AG10803 (cell line): ENCODE results near the gene SH3TC1.

Experiments
- DNase-seq: peaks from one replicate; pipeline ENCODE4 v3.0.0; 2010; ENCODE audit warnings: low read depth
- H3K4me3 ChIP-seq: 2 replicates; pipeline ENCODE4 v1.5.1; 2011; ENCODE audit warnings: mild to moderate bottlenecking, low read length, control low read depth
- TF ChIP-seq, protein P1 (sequence below): conservative IDR thresholded peaks from 2 replicates; pipeline ENCODE4 v1.5.1; 2011; ENCODE audit warnings: mild to moderate bottlenecking, low read length, control low read depth, inconsistent platforms

Gene SH3TC1

DNA sequence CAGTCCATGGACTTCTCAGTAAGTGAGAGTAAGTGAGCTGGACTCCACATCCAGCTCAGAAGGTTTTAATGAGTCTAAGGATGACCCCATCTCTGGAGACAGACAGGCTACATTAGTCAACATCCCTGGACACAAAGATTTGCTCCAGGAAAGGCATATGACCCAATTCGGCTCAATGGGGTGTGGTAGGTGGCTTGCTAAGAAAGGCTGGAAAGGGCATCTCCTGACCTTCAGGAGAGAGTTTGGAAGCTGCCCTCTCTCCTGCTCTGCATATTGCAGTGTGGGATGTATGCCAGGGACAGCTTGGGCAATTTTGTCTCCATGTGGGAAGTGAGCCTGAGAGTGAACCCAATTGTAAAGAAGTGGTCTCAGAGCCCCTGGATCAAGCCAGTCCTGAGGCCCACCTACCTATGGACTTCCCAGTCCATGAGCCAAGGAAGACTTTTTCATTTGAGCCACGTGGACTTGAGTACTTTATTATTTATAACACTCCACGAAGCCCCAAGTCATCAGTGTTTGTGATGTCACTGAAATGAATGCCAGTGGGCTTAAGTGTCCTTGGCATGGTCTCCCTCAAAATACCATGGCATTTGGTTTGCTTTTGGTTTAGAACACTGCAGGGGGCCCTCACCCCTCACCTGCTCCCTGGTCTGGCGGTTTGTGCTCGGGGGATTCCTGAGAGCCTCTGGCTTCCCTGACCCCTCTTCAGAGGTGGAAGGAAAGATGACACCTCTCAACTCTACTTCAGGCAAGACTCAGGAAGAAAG lies 30.1 kb upstream of the SH3TC1 start:
- TF ChIP-seq, protein P1, sequence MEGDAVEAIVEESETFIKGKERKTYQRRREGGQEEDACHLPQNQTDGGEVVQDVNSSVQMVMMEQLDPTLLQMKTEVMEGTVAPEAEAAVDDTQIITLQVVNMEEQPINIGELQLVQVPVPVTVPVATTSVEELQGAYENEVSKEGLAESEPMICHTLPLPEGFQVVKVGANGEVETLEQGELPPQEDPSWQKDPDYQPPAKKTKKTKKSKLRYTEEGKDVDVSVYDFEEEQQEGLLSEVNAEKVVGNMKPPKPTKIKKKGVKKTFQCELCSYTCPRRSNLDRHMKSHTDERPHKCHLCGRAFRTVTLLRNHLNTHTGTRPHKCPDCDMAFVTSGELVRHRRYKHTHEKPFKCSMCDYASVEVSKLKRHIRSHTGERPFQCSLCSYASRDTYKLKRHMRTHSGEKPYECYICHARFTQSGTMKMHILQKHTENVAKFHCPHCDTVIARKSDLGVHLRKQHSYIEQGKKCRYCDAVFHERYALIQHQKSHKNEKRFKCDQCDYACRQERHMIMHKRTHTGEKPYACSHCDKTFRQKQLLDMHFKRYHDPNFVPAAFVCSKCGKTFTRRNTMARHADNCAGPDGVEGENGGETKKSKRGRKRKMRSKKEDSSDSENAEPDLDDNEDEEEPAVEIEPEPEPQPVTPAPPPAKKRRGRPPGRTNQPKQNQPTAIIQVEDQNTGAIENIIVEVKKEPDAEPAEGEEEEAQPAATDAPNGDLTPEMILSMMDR: no peak
- no peak for DNase-seq
- H3K4me3 ChIP-seq: no peak overlapping the region

DNA sequence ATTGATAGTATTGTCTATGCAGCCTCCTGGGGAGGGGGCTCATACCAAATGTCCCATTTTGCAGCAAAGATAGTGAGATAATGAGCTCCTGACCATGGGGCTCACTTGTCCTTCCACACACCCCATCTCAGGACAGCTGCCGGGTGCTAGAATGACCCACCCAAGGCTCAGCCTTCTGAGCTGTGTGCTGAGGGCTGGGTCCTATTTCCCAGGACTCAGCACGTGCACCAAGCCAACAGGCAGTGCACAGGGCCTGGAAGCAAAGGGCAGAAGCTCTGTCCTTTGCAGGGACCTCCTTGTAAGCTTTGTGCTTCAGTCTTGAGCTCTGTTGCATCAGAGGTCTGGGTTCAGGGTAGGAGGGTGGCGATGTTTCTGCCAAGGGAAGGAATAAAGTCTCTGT lies 29.3 kb upstream of the SH3TC1 start:
- DNase-seq: no peak
- TF ChIP-seq, protein P1: no peak

DNA sequence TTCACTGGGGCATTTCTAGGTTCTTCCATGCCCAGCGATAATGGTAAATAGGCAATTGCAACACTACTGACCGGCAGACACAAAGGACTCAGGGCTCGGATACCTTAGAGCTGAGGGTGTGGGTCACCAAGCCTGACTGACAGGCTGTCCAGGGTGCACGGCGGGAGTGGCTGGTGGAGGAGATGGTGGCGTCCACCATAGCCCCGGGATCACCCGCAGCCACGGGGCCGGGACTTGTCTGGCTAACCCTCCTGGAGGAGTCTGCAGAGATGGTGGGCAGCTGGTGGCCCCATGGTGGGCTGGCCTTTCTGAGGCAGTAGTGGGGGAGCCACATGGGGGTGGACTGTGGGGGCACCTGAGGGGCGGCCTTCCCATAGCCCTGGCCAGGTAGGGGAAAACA lies 28.7 kb upstream of the SH3TC1 start:
- no peak for DNase-seq
- TF ChIP-seq, protein P1: no peak
- no peak overlapping the region for H3K4me3 ChIP-seq

More for the DNA sequence above, 29.3 kb upstream of the SH3TC1 start:
- H3K4me3 ChIP-seq: no peak overlapping the region

DNA sequence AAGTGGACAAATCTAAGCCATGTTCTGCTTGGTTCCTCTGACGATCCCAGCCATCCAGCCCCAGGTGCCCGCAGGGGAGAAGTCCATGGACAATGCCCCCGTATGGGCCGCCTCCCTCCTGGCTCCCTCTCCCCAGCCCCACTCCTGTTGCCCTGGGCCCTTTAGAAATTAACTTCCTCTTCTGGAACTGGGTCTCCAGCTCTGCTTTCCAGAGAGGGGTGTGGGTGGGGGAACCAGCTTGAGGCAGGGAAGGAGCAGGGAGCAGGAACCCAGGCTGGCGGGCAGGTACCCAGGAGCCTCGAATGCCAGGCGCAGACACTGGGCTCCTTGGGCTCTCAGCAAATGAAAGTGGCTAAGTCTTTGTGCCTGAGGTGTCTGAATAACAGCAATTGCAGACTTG lies 27.8 kb upstream of the SH3TC1 start:
- H3K4me3 ChIP-seq: no peak overlapping the region
- TF ChIP-seq, protein P1: no peak
- DNase-seq: no peak

DNA sequence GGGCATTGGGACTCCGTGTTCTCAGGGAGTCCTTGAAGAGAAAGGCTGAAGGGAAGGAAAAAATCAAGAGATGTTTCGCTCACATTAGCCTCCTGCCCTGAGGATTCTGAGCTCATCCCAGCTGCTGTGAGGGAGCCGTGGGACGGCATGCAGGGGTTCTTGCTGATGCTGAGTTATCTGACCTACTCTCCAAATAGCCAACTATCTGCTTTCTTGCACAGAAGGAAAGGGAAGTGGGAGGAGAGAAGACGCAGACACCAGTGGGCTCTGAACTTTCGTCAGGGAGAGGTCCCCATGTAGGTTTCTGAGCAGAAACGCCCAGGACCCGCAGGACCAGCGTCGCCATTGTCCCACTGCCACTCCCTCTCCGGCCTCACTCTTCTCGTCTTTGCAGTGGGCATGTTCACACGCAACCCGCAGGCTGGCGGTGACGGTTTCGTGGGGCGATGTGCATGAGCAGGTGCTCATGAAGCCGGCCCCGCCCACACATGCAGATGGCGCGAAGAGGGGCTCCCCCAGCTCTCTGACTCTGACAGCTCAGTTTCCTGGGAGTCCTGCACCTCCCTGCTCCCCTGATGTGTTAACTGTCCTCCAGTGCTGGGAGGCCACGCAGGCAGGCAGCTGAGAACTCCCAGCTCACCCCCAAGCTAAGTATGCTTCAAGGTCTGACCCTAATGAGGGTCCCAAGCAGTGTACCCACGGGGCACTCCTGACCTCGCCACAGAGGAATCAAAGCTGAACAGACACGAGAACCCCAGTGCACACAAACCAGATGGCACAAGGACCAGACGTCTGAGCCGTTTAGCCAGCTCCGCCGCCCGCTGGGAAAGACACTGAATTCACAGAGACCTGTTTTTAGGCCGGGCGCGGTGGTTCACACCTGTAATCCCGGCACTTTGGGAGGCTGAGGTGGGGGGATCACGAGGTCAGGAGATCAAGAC lies 26.8 kb upstream of the SH3TC1 start:
- TF ChIP-seq, protein P1: no peak
- no peak overlapping the region for H3K4me3 ChIP-seq
- DNase-seq: no peak

DNA sequence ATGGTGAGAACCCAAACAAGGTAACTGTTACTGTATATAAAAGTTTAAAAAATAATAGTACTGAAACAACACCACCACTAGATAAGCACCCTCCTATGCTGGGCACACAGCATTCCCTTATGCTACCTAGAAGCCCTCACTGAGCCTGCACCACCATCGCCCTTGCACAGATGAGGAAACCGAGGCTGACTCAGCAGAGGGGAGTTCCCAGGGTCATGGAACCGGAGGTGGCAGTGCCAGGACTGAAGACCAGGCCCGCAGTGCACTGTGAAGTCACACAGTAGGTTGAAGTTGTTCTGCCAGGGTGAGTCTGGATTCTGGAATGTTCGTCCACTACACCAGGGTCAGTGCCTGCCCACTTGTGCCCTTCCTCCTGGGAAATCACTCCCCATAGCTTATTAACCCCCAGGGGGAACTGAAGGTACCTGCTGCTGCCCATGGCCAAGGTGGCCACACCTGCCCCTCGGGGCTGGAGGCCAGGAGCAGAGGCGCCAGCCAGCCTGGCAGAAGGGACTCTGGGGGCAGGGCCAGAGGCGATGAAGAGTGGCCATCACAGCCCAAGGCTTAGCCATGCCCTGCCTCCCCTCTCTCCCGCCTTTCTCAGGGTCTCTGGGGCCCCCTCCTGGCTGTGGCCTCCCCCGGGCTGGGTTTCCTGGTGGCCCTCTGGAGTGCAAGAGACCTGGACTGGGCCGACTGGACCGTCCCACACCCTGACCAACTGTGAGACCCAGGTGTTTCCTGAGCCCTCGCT lies 25.4 kb upstream of the SH3TC1 start:
- H3K4me3 ChIP-seq: no peak overlapping the region
- TF ChIP-seq, protein P1: no peak
- no peak for DNase-seq
